SK-N-SH (cell line): ENCODE results near the gene CNTNAP5.

Experiments used
- CTCF ChIP-seq: fragments of 200-600 bp; sonication (generic); IDR thresholded peaks from 2 replicates; pipeline ENCODE4 v1.6.1; 2017; ENCODE audit warnings: antibody characterized with exemption, mild to moderate bottlenecking, moderate library complexity
- EP300 ChIP-seq, 2 experiments: IDR thresholded peaks; 2 replicates each; pipeline versions ENCODE4 v1.4.0 to v1.6.1; 2012; ENCODE audit warnings: borderline replicate concordance in 1 of 2, low read depth in 1 of 2, low read length in 1 of 2
- EZH2phosphoT487 ChIP-seq: fragments of 200-600 bp; sonication (generic); IDR thresholded peaks from 2 replicates; pipeline ENCODE4 v1.6.1; 2017; ENCODE audit warnings: low read depth, mixed run types, mild to moderate bottlenecking, antibody characterized with exemption, moderate library complexity, borderline replicate concordance
- MAX ChIP-seq: IDR thresholded peaks from 2 replicates; pipeline ENCODE4 v1.4.0; 2012; ENCODE audit warnings: low read depth
- PBX3 ChIP-seq: IDR thresholded peaks from 2 replicates; pipeline ENCODE4; 2012
- POLR2AphosphoS5 ChIP-seq: IDR thresholded peaks from 2 replicates; pipeline ENCODE4 v1.6.1; 2012; ENCODE audit warnings: low read depth, low read length
- RAD21 ChIP-seq: IDR thresholded peaks from 2 replicates; pipeline ENCODE4 v1.6.1; 2012; ENCODE audit warnings: mild to moderate bottlenecking, low read length
- SIN3A ChIP-seq: IDR thresholded peaks from 2 replicates; pipeline ENCODE4 v1.6.1; 2012; ENCODE audit warnings: low read depth, mild to moderate bottlenecking, low read length, moderate library complexity, borderline replicate concordance

- TF ChIP-seq CTCF (no peak), RAD21 (no peak), EZH2phosphoT487 (no peak), POLR2AphosphoS5 (no peak), EP300 (IDR thresholded peaks at IDR 0.05; ENCODE audit: borderline replicate concordance in 1 of 2, low read depth in 1 of 2, low read length in 1 of 2) (0 out of 4 replicates have a peak, but pooled peaks of 1 of the 2 experiments have one; percentile 7), MAX (no peak), SIN3A (no peak), PBX3 (no peak)
Observed at GRCh38 chr2:124131276-124131675, 106.2 kb downstream of the CNTNAP5 start.
